ENCODE measurements around the gene ADGRD1. TPM values are rescaled to one million over a fixed set of nuclear protein-coding genes. Genes with fewer than 3 reads are reported as not detected.
A peak's percentile ranks its signal among the peaks of the same experiment; 100 is the strongest.

The ADGRD1 gene
- total RNA-seq, 1 donor from 2014 or later, result 99.5 TPM

- intact Hi-C loops (cut with micrococcal nuclease), result no loop called here
- TF ChIP-seq CTCF (IDR thresholded peaks at IDR 0.05; ENCODE audit: borderline replicate concordance), result no peak
- DNase-seq, result no peak
Observed at GRCh38 chr12:130948751-130949150, 5.0 kb upstream of the ADGRD1 start.

GRCh38 chr12:130949806-130950205 is 3.9 kb upstream of the ADGRD1 start:
- Histone ChIP-seq H3K27me3 (ENCODE audit: low read depth) (no peaks in the 10 kb centered on the region), H3K4me3 (no peak overlapping the region), H3K9me3 (replicated peaks) (peaks cover 12% of the 10 kb centered on the region), H3K27ac (replicated peaks) (no peak overlapping the region), H3K4me1 (peaks cover 35% of the 10 kb centered on the region), H3K36me3 (no peaks in the 10 kb centered on the region)
- TF ChIP-seq CTCF (IDR thresholded peaks at IDR 0.05; ENCODE audit: borderline replicate concordance), result no peak
- intact Hi-C loops (cut with micrococcal nuclease), result no loop called here
- DNase-seq, result no peak

More at GRCh38 chr12:130948751-130949150, 5.0 kb upstream of the ADGRD1 start:
- Histone ChIP-seq H3K27ac (replicated peaks) (no peak overlapping the region), H3K4me1 (peaks cover 25% of the 10 kb centered on the region), H3K9me3 (replicated peaks) (peaks cover 23% of the 10 kb centered on the region), H3K36me3 (no peaks in the 10 kb centered on the region), H3K27me3 (ENCODE audit: low read depth) (no peaks in the 10 kb centered on the region), H3K4me3 (no peak overlapping the region)

- H3K4me1 ChIP-seq, result peaks cover 53% of the 10 kb centered on the region
- DNase-seq, result no peak
- H3K36me3 ChIP-seq, result no peaks in the 10 kb centered on the region
- intact Hi-C loops (cut with micrococcal nuclease), result no loop called here
- no peak for TF ChIP-seq CTCF (IDR thresholded peaks at IDR 0.05; ENCODE audit: borderline replicate concordance)
- H3K27me3 ChIP-seq (ENCODE audit: low read depth), result no peaks in the 10 kb centered on the region
- H3K4me3 ChIP-seq, result no peak overlapping the region
- H3K27ac ChIP-seq (replicated peaks), result no peak overlapping the region
- no peaks in the 10 kb centered on the region for H3K9me3 ChIP-seq (replicated peaks)
Observed at GRCh38 chr12:130951636-130952035, 2.1 kb upstream of the ADGRD1 start.

GRCh38 chr12:130952171-130952954 is 1.3 kb upstream of the ADGRD1 start:
- intact Hi-C loops (cut with micrococcal nuclease), result no loop called here
- H3K4me3 ChIP-seq, result no peak overlapping the region
- peak overlapping the region; percentile 89 for H3K27ac ChIP-seq (replicated peaks)

GRCh38 chr12:130954544-130954831 is 781 bp downstream of the ADGRD1 start:
- TF ChIP-seq CTCF (IDR thresholded peaks at IDR 0.05; ENCODE audit: borderline replicate concordance), result no peak
- peak overlapping the region; percentile 89 for H3K27ac ChIP-seq (replicated peaks)
- H3K27me3 ChIP-seq (ENCODE audit: low read depth), result no peaks in the 10 kb centered on the region
- no peaks in the 10 kb centered on the region for H3K9me3 ChIP-seq (replicated peaks)
- intact Hi-C loops (cut with micrococcal nuclease), result no loop called here
- peaks cover 74% of the 10 kb centered on the region for H3K4me1 ChIP-seq
- no peak for DNase-seq
- H3K4me3 ChIP-seq, result peak overlapping the region; percentile 73
- peaks cover 7% of the 10 kb centered on the region for H3K36me3 ChIP-seq

More at GRCh38 chr12:130952171-130952954, 1.3 kb upstream of the ADGRD1 start:
- TF ChIP-seq CTCF (IDR thresholded peaks at IDR 0.05; ENCODE audit: borderline replicate concordance), result no peak
- Histone ChIP-seq H3K36me3 (no peaks in the 10 kb centered on the region), H3K27me3 (ENCODE audit: low read depth) (no peaks in the 10 kb centered on the region), H3K9me3 (replicated peaks) (no peaks in the 10 kb centered on the region), H3K4me1 (peaks cover 55% of the 10 kb centered on the region)
- no peak for DNase-seq

Measured in left ventricle myocardium inferior (tissue), 1 donor.